Mesenchymal stem cell (in vitro differentiated cells and primary cell): ENCODE data around the gene MPL.

Experiments
- DNase-seq: peaks from one replicate; pipeline ENCODE4 v3.0.0-alpha.2; 2013
- H2AFZ ChIP-seq: one replicate; pipeline ENCODE4 v1.6.1; 2013; ENCODE audit warnings: low read depth, mild to moderate bottlenecking, control low read depth, inconsistent platforms, low read length, moderate library complexity
- H2AK5ac ChIP-seq: 2 replicates; pipeline ENCODE4 v1.6.1; 2013; ENCODE audit warnings: low read length, moderate library complexity, mild to moderate bottlenecking, inconsistent platforms; ENCODE audit not compliant: severe bottlenecking
- H2BK120ac ChIP-seq: one replicate; pipeline ENCODE4 v1.6.1; 2013; ENCODE audit warnings: low read depth, mild to moderate bottlenecking, inconsistent platforms, low read length, moderate library complexity
- H2BK12ac ChIP-seq, 2 experiments: one replicate each; pipeline ENCODE4 v1.6.1; 2013; ENCODE audit warnings: inconsistent platforms in 2 of 2, low read length in 2 of 2, mild to moderate bottlenecking in 2 of 2, moderate library complexity in 2 of 2, control low read depth in 1 of 2
- H2BK15ac ChIP-seq: one replicate; pipeline ENCODE4 v1.6.1; 2013; ENCODE audit warnings: mild to moderate bottlenecking, low read depth, inconsistent platforms; ENCODE audit not compliant: poor library complexity, severe bottlenecking
- H2BK5ac ChIP-seq: 2 replicates; pipeline ENCODE4 v1.6.1; 2013; ENCODE audit warnings: low read depth, mild to moderate bottlenecking, low read length, control low read depth, inconsistent platforms; ENCODE audit not compliant: poor library complexity, severe bottlenecking
- H3K14ac ChIP-seq, 2 experiments: one replicate each; pipeline ENCODE4 v1.6.1; 2013; ENCODE audit warnings: inconsistent platforms in 2 of 2, low read length in 2 of 2, control low read depth in 1 of 2, mild to moderate bottlenecking in 1 of 2, moderate library complexity in 1 of 2
- H3K18ac ChIP-seq, 2 experiments: one replicate each; pipeline ENCODE4 v1.6.1; 2013; ENCODE audit warnings: inconsistent platforms in 2 of 2, low read length in 2 of 2, control low read depth in 1 of 2, low read depth in 1 of 2, mild to moderate bottlenecking in 1 of 2
- H3K23ac ChIP-seq, 2 experiments: one replicate each; pipeline ENCODE4 v1.6.1; 2013; ENCODE audit warnings: inconsistent platforms in 2 of 2, low read length in 2 of 2, mild to moderate bottlenecking in 2 of 2, moderate library complexity in 2 of 2, control low read depth in 1 of 2
- H3K27ac ChIP-seq: 2 replicates; pipeline ENCODE4 v1.5.1; 2013; ENCODE audit warnings: mild to moderate bottlenecking, moderate library complexity, low read length, control low read depth, inconsistent platforms; ENCODE audit not compliant: poor library complexity, severe bottlenecking
- H3K27me3 ChIP-seq, 2 experiments: 2 replicates each; pipeline versions ENCODE4 v1.6.1 to v1.7.0; 2013; ENCODE audit warnings: low read length in 2 of 2, mild to moderate bottlenecking in 2 of 2, moderate library complexity in 2 of 2, control low read depth in 1 of 2, inconsistent platforms in 1 of 2; ENCODE audit not compliant: control insufficient read depth in 1 of 2, insufficient read depth in 1 of 2
- H3K36me3 ChIP-seq, 2 experiments: 2 replicates each; pipeline versions ENCODE4 v1.6.1 to v1.7.0; 2013; ENCODE audit warnings: low read length in 2 of 2, control low read depth in 1 of 2, inconsistent platforms in 1 of 2, low read depth in 1 of 2, mild to moderate bottlenecking in 1 of 2; ENCODE audit not compliant: insufficient read depth in 2 of 2, control insufficient read depth in 1 of 2
- H3K4ac ChIP-seq, 2 experiments: one replicate each; pipeline ENCODE4 v1.6.1; 2013; ENCODE audit warnings: inconsistent platforms in 2 of 2, low read length in 2 of 2, mild to moderate bottlenecking in 2 of 2, moderate library complexity in 2 of 2, control low read depth in 1 of 2, low read depth in 1 of 2
- H3K4me1 ChIP-seq: 2 replicates; pipeline ENCODE4 v1.6.1; 2013; ENCODE audit warnings: low read depth, low read length, control low read depth; ENCODE audit not compliant: control insufficient read depth, insufficient read depth
- H3K4me2 ChIP-seq: 2 replicates; pipeline ENCODE4 v1.6.1; 2013; ENCODE audit warnings: low read length, mild to moderate bottlenecking, inconsistent platforms; ENCODE audit not compliant: poor library complexity, severe bottlenecking
- H3K4me3 ChIP-seq, 2 experiments: 2 replicates each; pipeline versions ENCODE4 v1.5.1 to v1.7.0; 2013; ENCODE audit warnings: low read length in 2 of 2, mild to moderate bottlenecking in 2 of 2, control low read depth in 1 of 2, low read depth in 1 of 2; ENCODE audit not compliant: insufficient read depth in 1 of 2
- H3K79me1 ChIP-seq: replicated peaks from 2 replicates; pipeline ENCODE4 v1.6.1; 2013; ENCODE audit warnings: mild to moderate bottlenecking, control low read depth, low read length, inconsistent platforms; ENCODE audit not compliant: poor library complexity, severe bottlenecking
- H3K9ac ChIP-seq: 2 replicates; pipeline ENCODE4 v1.7.0; 2013; ENCODE audit warnings: mild to moderate bottlenecking, low read length, moderate library complexity
- H3K9me3 ChIP-seq: 2 replicates; pipeline ENCODE4 v1.7.0; 2013; ENCODE audit warnings: mild to moderate bottlenecking, low read length; ENCODE audit not compliant: control insufficient read depth
- H4K8ac ChIP-seq: one replicate; pipeline ENCODE4 v1.6.1; 2013; ENCODE audit warnings: inconsistent platforms, mild to moderate bottlenecking, low read length, moderate library complexity
- H4K91ac ChIP-seq: one replicate; pipeline ENCODE4 v1.6.1; 2013; ENCODE audit warnings: mild to moderate bottlenecking, low read length, inconsistent platforms
- WGBS: methylation state at CpG from one replicate; pipeline ENCODE4 v1.1.7; 2013; ENCODE audit warnings: mixed read lengths; 5-methylcytosine and 5-hydroxymethylcytosine counted together

MPL gene

GRCh38 chr1:43318831-43319230 is 18.8 kb upstream of the MPL start:
- H2AFZ ChIP-seq, result no peak overlapping the region
- H2BK5ac ChIP-seq, result no peak overlapping the region
- H3K27ac ChIP-seq, result no peak overlapping the region
- peaks cover 6% of the 10 kb centered on the region for H3K4me1 ChIP-seq
- H2BK15ac ChIP-seq, result no peak overlapping the region
- H3K4me3 ChIP-seq, result no peak overlapping the region
- H3K23ac ChIP-seq, result no peak overlapping the region
- H3K4me2 ChIP-seq, result no peak overlapping the region
- no peak overlapping the region for H3K18ac ChIP-seq
- H2BK120ac ChIP-seq, result no peak overlapping the region
- no peak overlapping the region for H3K9ac ChIP-seq
- no peak overlapping the region for H4K91ac ChIP-seq
- no peaks in the 10 kb centered on the region for H3K27me3 ChIP-seq
- no peak overlapping the region for H3K14ac ChIP-seq
- H4K8ac ChIP-seq, result no peak overlapping the region
- H3K4ac ChIP-seq, result no peak overlapping the region
- DNase-seq, result no peak
- no peaks in the 10 kb centered on the region for H3K36me3 ChIP-seq
- H3K9me3 ChIP-seq, result peaks cover 3% of the 10 kb centered on the region
- no peak overlapping the region for H2BK12ac ChIP-seq
- H2AK5ac ChIP-seq, result no peak overlapping the region
- H3K79me1 ChIP-seq, result no peaks in the 10 kb centered on the region
- WGBS, result no CpG with 5 or more reads among the region's 4 CpGs

DNA sequence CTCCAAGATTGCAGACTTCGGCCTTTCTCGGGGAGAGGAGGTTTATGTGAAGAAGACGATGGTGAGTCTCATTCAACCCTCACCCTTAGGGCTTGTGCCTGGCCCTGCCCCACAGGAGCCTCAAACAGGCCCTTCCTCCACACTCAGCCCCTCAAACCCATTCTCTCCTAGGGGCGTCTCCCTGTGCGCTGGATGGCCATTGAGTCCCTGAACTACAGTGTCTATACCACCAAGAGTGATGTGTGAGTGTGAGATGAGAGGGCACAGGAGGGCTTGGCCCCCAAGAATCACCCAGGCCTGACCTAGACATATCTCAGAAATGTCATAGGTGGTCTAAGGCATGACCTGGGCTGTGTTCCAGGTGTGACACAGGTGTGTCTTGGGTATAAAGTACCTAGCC is 18.3 kb upstream of the MPL start:
- Histone ChIP-seq H2BK15ac (no peak overlapping the region), H3K4me1 (peaks cover 6% of the 10 kb centered on the region), H3K27ac (no peak overlapping the region), H3K4ac (no peak overlapping the region), H3K4me2 (no peak overlapping the region), H3K27me3 (no peaks in the 10 kb centered on the region), H2BK12ac (no peak overlapping the region), H2BK5ac (no peak overlapping the region), H3K9me3 (peaks cover 7% of the 10 kb centered on the region), H3K4me3 (no peak overlapping the region), H4K8ac (no peak overlapping the region), H3K23ac (no peak overlapping the region), H3K9ac (no peak overlapping the region), H2BK120ac (no peak overlapping the region), H2AFZ (no peak overlapping the region), H3K18ac (no peak overlapping the region), H3K36me3 (no peaks in the 10 kb centered on the region), H3K14ac (no peak overlapping the region), H2AK5ac (no peak overlapping the region), H3K79me1 (no peaks in the 10 kb centered on the region), H4K91ac (no peak overlapping the region)
- 96% methylated on average over 4 of the region's 5 CpGs for WGBS
- no peak for DNase-seq

GRCh38 chr1:43319766-43320165 is 17.9 kb upstream of the MPL start:
- Histone ChIP-seq H3K4me2 (no peak overlapping the region), H3K9ac (no peak overlapping the region), H4K91ac (no peak overlapping the region), H4K8ac (no peak overlapping the region), H3K9me3 (peaks cover 12% of the 10 kb centered on the region), H3K36me3 (no peaks in the 10 kb centered on the region), H3K23ac (no peak overlapping the region), H2BK5ac (no peak overlapping the region), H3K4me3 (no peak overlapping the region), H2BK120ac (no peak overlapping the region), H3K4ac (no peak overlapping the region), H3K79me1 (no peaks in the 10 kb centered on the region), H2BK15ac (no peak overlapping the region), H2AFZ (no peak overlapping the region), H3K18ac (no peak overlapping the region), H3K14ac (no peak overlapping the region), H3K4me1 (peaks cover 6% of the 10 kb centered on the region), H2BK12ac (no peak overlapping the region), H2AK5ac (no peak overlapping the region), H3K27ac (no peak overlapping the region), H3K27me3 (no peaks in the 10 kb centered on the region)
- 100% methylated on average over 2 of the region's 3 CpGs for WGBS
- DNase-seq, result no peak

- no peak overlapping the region for H4K8ac ChIP-seq
- H3K4ac ChIP-seq, result no peak overlapping the region
- no peak overlapping the region for H3K14ac ChIP-seq
- peaks cover 27% of the 10 kb centered on the region for H3K9me3 ChIP-seq
- no peak overlapping the region for H2BK120ac ChIP-seq
- no peak overlapping the region for H3K9ac ChIP-seq
- no peak overlapping the region for H4K91ac ChIP-seq
- DNase-seq, result no peak
- no peak overlapping the region for H2BK15ac ChIP-seq
- no peak overlapping the region for H2BK12ac ChIP-seq
- no peak overlapping the region for H2AK5ac ChIP-seq
- H3K4me2 ChIP-seq, result no peak overlapping the region
- no peaks in the 10 kb centered on the region for H3K27me3 ChIP-seq
- 92% methylated on average over 16 of the region's 16 CpGs for WGBS
- no peaks in the 10 kb centered on the region for H3K79me1 ChIP-seq
- H3K36me3 ChIP-seq, result no peaks in the 10 kb centered on the region
- H3K23ac ChIP-seq, result peak overlapping the region in 1 of 2 experiments; percentile 59
- no peak overlapping the region for H3K27ac ChIP-seq
- no peak overlapping the region for H3K18ac ChIP-seq
- no peak overlapping the region for H2BK5ac ChIP-seq
- H2AFZ ChIP-seq, result no peak overlapping the region
- peaks cover 6% of the 10 kb centered on the region for H3K4me1 ChIP-seq
- no peak overlapping the region for H3K4me3 ChIP-seq
Observed at GRCh38 chr1:43321331-43321891, 16.2 kb upstream of the MPL start.
